Tibial nerve (tissue), 3 donors: Measurements from ENCODE around the gene ARMC6.

Source experiments
- POLR2A ChIP-seq, 2 donors: fragments of 450-650 bp; IDR thresholded peaks; one replicate each; pipeline ENCODE4 v1.6.1; 2017; ENCODE audit warnings: antibody characterized with exemption in 2 of 2, mild to moderate bottlenecking in 2 of 2, moderate library complexity in 2 of 2
- TF ChIP-seq, protein P1 (sequence below), 5 experiments: fragments of 200-600 bp in 3 of 5; fragments of 450-650 bp in 2 of 5; sonication (generic) in 3 of 5; IDR thresholded peaks; one replicate each; pipeline ENCODE4 v1.5.1; 2016 to 2019; ENCODE audit warnings: antibody characterized with exemption in 5 of 5, mild to moderate bottlenecking in 3 of 5, moderate library complexity in 2 of 5

DNA sequence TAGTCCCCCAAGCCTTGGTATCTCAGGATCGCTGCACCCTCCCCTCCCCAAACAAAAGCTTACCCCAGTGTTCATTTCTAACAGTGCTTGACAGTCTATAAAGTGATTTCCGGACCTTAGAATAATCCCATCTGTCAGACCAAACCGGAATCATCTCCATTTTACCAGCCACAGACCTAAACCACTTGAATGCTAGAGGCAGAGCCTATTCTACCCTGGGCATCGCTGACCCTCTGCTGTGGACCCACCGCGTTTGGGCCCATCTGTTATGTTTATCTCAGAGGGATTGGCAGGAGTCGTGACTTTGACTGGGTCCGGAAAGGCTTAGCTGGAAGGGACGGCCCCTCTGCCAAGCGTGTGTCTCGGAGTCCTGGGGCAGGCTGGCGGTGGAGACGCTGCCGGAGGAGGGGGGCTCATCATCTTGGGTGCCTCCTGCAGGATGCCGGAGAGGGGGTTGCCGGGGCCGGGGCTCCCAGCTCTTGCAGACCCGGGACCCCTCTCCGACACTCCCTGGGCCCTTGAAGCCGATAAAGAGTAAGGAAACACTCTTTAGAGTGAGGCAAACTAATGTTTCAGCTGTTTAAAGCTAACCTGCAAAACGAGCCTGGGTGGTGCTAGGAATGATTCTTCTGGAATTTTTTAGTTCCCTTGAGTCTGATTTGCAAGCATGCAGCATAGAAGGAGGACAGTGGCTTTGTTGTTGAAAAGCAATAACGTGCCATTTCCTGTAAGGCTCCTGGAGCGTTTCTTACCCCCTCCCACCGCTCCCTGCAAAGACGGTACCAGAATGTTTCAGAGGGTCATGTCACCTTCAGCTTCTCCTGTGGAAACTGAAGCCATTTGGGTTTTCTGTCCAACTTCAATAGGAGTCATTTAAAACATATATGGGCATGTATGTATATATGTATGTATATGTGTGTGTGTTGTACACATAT is 31.7 kb downstream of the ARMC6 start:
- TF ChIP-seq, protein P1, sequence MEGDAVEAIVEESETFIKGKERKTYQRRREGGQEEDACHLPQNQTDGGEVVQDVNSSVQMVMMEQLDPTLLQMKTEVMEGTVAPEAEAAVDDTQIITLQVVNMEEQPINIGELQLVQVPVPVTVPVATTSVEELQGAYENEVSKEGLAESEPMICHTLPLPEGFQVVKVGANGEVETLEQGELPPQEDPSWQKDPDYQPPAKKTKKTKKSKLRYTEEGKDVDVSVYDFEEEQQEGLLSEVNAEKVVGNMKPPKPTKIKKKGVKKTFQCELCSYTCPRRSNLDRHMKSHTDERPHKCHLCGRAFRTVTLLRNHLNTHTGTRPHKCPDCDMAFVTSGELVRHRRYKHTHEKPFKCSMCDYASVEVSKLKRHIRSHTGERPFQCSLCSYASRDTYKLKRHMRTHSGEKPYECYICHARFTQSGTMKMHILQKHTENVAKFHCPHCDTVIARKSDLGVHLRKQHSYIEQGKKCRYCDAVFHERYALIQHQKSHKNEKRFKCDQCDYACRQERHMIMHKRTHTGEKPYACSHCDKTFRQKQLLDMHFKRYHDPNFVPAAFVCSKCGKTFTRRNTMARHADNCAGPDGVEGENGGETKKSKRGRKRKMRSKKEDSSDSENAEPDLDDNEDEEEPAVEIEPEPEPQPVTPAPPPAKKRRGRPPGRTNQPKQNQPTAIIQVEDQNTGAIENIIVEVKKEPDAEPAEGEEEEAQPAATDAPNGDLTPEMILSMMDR (IDR thresholded peaks at IDR 0.05) = no peak
- no peak for TF ChIP-seq POLR2A (IDR thresholded peaks at IDR 0.05)
